AG10803 (cell line): Measurements from ENCODE around the gene SV2C.
A peak's percentile ranks its signal among the peaks of the same experiment; 100 is the strongest.

ENCODE experiments used
- DNase-seq: peaks from one replicate; pipeline ENCODE4 v3.0.0; 2010; ENCODE audit warnings: low read depth
- H3K4me3 ChIP-seq: 2 replicates; pipeline ENCODE4 v1.5.1; 2011; ENCODE audit warnings: mild to moderate bottlenecking, low read length, control low read depth
- CTCF ChIP-seq: conservative IDR thresholded peaks from 2 replicates; pipeline ENCODE4 v1.5.1; 2011; ENCODE audit warnings: mild to moderate bottlenecking, low read length, control low read depth, inconsistent platforms

Gene SV2C

GRCh38 chr5:76165029-76165428 is 81.8 kb downstream of the SV2C start:
- DNase-seq = no peak
- no peak overlapping the region for H3K4me3 ChIP-seq
- no peak for TF ChIP-seq CTCF

- no peak for TF ChIP-seq CTCF
- H3K4me3 ChIP-seq = no peak overlapping the region
- DNase-seq = no peak
These were observed 82.7 kb downstream of the SV2C start for GRCh38 chr5:76165711-76166374.

GRCh38 chr5:76166886-76167576 is 83.8 kb downstream of the SV2C start:
- DNase-seq = no peak
- H3K4me3 ChIP-seq = no peak overlapping the region
- TF ChIP-seq CTCF = no peak

- H3K4me3 ChIP-seq = no peak overlapping the region
- no peak for TF ChIP-seq CTCF
- DNase-seq = no peak
These were observed 86.1 kb downstream of the SV2C start for GRCh38 chr5:76169146-76169905.

- no peak for TF ChIP-seq CTCF
- H3K4me3 ChIP-seq = no peak overlapping the region
- no peak for DNase-seq
These were observed 90.9 kb downstream of the SV2C start for GRCh38 chr5:76174101-76174500.

GRCh38 chr5:76175051-76175666 is 92.0 kb downstream of the SV2C start:
- DNase-seq = peak; percentile 38
- H3K4me3 ChIP-seq = no peak overlapping the region
- peak; percentile 81 for TF ChIP-seq CTCF
